C4-2B (cell line): ENCODE results near the gene VBP1.

Source experiments
- ZFX ChIP-seq: fragments of 450-650 bp; IDR thresholded peaks from 2 replicates; pipeline ENCODE4 v1.6.1; 2017
- TF ChIP-seq, protein P1 (sequence below): fragments of 450-650 bp; conservative IDR thresholded peaks from 2 replicates; pipeline ENCODE4 v1.5.1; 2017; ENCODE audit warnings: mild to moderate bottlenecking

DNA sequence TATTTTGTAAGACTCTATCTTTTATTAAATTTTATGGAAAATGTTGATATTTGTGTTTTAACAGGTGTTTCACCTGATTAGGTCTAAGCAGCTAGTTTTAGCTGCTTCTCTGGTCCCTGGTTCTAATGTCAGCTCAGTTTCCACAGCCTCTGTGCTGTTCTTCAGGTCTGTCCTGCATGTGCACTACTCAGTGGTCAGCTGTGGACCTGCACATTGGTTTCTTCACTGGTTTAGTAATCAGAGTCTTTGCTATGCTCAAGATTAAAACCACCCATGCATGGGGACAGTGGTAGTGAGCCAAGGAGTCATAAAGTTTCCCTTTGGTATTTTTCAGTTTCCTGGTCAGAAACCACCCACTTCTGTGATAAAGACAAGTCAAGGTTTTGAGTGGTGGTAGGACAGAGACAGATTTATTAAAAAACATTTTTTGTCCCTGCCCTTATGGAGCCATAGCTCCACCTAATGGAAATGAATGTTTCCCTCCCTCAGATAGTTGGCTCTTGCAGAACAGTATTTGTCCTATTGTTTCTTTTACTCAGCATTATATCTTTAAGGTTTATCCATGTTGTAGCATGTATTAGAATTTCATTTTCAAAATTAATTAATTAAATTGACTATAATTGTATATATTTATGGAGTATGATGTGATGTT is 36.8 kb upstream of the VBP1 start:
- TF ChIP-seq, protein P1, sequence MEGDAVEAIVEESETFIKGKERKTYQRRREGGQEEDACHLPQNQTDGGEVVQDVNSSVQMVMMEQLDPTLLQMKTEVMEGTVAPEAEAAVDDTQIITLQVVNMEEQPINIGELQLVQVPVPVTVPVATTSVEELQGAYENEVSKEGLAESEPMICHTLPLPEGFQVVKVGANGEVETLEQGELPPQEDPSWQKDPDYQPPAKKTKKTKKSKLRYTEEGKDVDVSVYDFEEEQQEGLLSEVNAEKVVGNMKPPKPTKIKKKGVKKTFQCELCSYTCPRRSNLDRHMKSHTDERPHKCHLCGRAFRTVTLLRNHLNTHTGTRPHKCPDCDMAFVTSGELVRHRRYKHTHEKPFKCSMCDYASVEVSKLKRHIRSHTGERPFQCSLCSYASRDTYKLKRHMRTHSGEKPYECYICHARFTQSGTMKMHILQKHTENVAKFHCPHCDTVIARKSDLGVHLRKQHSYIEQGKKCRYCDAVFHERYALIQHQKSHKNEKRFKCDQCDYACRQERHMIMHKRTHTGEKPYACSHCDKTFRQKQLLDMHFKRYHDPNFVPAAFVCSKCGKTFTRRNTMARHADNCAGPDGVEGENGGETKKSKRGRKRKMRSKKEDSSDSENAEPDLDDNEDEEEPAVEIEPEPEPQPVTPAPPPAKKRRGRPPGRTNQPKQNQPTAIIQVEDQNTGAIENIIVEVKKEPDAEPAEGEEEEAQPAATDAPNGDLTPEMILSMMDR: peak; percentile 37
- TF ChIP-seq ZFX: no peak
